Osteocyte (in vitro differentiated cells): ENCODE results near the gene KLF9. TPM values are rescaled to one million over a fixed set of nuclear protein-coding genes. Genes with fewer than 3 reads are reported as not detected.

ENCODE experiments used
- DNase-seq: peaks from one replicate; pipeline ENCODE4 v3.0.0; 2021; ENCODE audit warnings: mixed read lengths; ENCODE audit not compliant: unreplicated experiment; ENCODE audit errors: extremely low spot score
- H3K27ac Mint-ChIP-seq: one replicate; pipeline ENCODE4 v1.8.0; 2021; ENCODE audit warnings: mild to moderate bottlenecking, mixed read lengths; ENCODE audit not compliant: unreplicated experiment
- H3K27me3 Mint-ChIP-seq: one replicate; pipeline ENCODE4 v1.8.0; 2021; ENCODE audit warnings: mixed read lengths; ENCODE audit not compliant: unreplicated experiment
- H3K36me3 Mint-ChIP-seq: one replicate; pipeline ENCODE4 v1.8.0; 2021; ENCODE audit warnings: mixed read lengths; ENCODE audit not compliant: unreplicated experiment
- H3K4me1 Mint-ChIP-seq: one replicate; pipeline ENCODE4 v1.8.0; 2021; ENCODE audit warnings: mixed read lengths; ENCODE audit not compliant: unreplicated experiment
- H3K4me3 Mint-ChIP-seq: one replicate; pipeline ENCODE4 v1.8.0; 2021; ENCODE audit warnings: mild to moderate bottlenecking, moderate library complexity, mixed read lengths; ENCODE audit not compliant: unreplicated experiment
- H3K9me3 Mint-ChIP-seq: one replicate; pipeline ENCODE4 v1.8.0; 2021; ENCODE audit warnings: mixed read lengths; ENCODE audit not compliant: unreplicated experiment
- CTCF ChIP-seq: fragments of 200-600 bp; sonication (generic); IDR thresholded peaks from 2 replicates; pipeline ENCODE4 v1.5.0; 2021; ENCODE audit warnings: antibody characterized with exemption, mild to moderate bottlenecking, moderate library complexity
- total RNA-seq: library from RNA; stranded (reverse); gene quantifications from 2 replicates; pipeline ENCODE4 v1.2.1, GENCODE V29; 2021

Gene KLF9
- total RNA-seq, 1 donor from 2014 or later = 85.3 TPM

- H3K4me1 Mint-ChIP-seq = peaks cover 61% of the 10 kb centered on the region
- H3K27ac Mint-ChIP-seq = peak overlapping the region; percentile 99
- H3K36me3 Mint-ChIP-seq = peaks cover 24% of the 10 kb centered on the region
- no peak for DNase-seq
- no peaks in the 10 kb centered on the region for H3K27me3 Mint-ChIP-seq
- H3K4me3 Mint-ChIP-seq = peak overlapping the region; percentile 98
- no peaks in the 10 kb centered on the region for H3K9me3 Mint-ChIP-seq
- no peak for TF ChIP-seq CTCF
Measured at GRCh38 chr9:70409800-70410199, 4.7 kb downstream of the KLF9 start.

- TF ChIP-seq CTCF = no peak
- Mint-ChIP-seq H3K27me3 (no peaks in the 10 kb centered on the region), H3K4me3 (peak overlapping the region; percentile 98), H3K27ac (peak overlapping the region; percentile 99), H3K36me3 (peaks cover 24% of the 10 kb centered on the region), H3K4me1 (peaks cover 59% of the 10 kb centered on the region), H3K9me3 (no peaks in the 10 kb centered on the region)
- no peak for DNase-seq
Measured at GRCh38 chr9:70409280-70409679, 5.2 kb downstream of the KLF9 start.

GRCh38 chr9:70408393-70409040 is 5.9 kb downstream of the KLF9 start:
- Mint-ChIP-seq H3K27me3 (no peaks in the 10 kb centered on the region), H3K27ac (peak overlapping the region; percentile 60), H3K36me3 (peaks cover 22% of the 10 kb centered on the region), H3K9me3 (no peaks in the 10 kb centered on the region), H3K4me1 (peaks cover 66% of the 10 kb centered on the region), H3K4me3 (peak overlapping the region; percentile 51)
- TF ChIP-seq CTCF = no peak
- DNase-seq = no peak

GRCh38 chr9:70407081-70407503 is 7.4 kb downstream of the KLF9 start:
- Mint-ChIP-seq H3K27me3 (no peaks in the 10 kb centered on the region), H3K27ac (peak overlapping the region; percentile 85), H3K36me3 (peaks cover 19% of the 10 kb centered on the region), H3K9me3 (no peaks in the 10 kb centered on the region), H3K4me1 (peaks cover 81% of the 10 kb centered on the region), H3K4me3 (peak overlapping the region; percentile 64)
- DNase-seq = no peak
- TF ChIP-seq CTCF = no peak

GRCh38 chr9:70406434-70406862 is 8.0 kb downstream of the KLF9 start:
- no peak for DNase-seq
- Mint-ChIP-seq H3K4me1 (peaks cover 83% of the 10 kb centered on the region), H3K27me3 (no peaks in the 10 kb centered on the region), H3K9me3 (no peaks in the 10 kb centered on the region), H3K4me3 (peak overlapping the region; percentile 64), H3K27ac (peak overlapping the region; percentile 85), H3K36me3 (peaks cover 13% of the 10 kb centered on the region)
- TF ChIP-seq CTCF = no peak
